Skin of body (tissue), 2 donors: ENCODE data around the gene NPPA. TPM values are rescaled to one million over a fixed set of nuclear protein-coding genes. Genes with fewer than 3 reads are reported as not detected.
A peak's percentile ranks its signal among the peaks of the same experiment; 100 is the strongest.

ENCODE experiments used
- DNase-seq: peaks from one replicate; lab custom pipeline; 2025; lab: John Stamatoyannopoulos, UW
- total RNA-seq: library from RNA; depleted of rRNA; stranded (reverse); fragments of >200 nt; gene quantifications from one replicate; pipeline ENCODE4 v1.2.3, GENCODE V29; 2014

Gene NPPA
- total RNA-seq, 1 donor from 2014 or later, result 1.3 TPM

DNA sequence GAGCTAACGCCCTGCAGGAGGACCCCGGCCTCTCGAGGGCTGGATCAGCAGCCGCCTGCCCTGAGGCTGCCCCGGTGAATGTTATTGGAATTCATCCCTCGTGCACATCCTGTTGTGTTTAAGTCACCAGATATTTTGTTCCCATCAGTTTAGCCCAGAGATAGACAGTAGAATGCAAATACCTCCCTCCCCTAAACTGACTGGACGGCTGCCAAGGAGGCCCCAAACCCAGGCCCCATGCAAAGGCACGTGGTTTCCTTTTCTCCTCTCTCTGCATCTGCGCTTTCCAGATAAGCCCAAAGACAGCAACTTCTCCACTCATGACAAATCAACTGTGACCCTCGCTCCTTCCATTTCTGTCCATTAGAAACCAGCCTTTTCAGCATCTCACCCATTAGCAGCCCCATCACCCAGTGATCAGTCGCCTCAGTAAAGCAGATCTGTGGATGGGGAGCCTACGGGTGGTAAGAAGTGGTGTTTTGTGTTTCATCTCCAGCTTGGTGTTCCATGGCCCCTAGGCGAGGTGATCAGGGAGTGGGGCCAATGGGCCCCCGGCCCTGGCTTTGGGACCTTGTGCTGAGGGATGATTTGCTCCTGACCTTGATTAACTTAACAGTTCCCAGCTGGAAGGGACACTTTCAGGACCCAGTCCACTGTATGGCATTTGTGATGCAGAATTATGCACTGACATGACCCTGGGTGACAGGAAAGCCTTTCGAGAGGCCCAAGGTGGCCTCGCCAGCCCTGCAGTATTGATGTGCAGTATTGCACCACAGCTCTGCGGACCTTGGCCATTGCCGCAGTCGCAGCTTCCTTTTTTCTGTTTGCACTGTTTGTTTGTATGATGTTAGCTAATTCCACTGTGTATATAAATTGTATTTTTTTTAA, 5.2 kb downstream of the NPPA start:
- DNase-seq, result peak; percentile 13

DNA sequence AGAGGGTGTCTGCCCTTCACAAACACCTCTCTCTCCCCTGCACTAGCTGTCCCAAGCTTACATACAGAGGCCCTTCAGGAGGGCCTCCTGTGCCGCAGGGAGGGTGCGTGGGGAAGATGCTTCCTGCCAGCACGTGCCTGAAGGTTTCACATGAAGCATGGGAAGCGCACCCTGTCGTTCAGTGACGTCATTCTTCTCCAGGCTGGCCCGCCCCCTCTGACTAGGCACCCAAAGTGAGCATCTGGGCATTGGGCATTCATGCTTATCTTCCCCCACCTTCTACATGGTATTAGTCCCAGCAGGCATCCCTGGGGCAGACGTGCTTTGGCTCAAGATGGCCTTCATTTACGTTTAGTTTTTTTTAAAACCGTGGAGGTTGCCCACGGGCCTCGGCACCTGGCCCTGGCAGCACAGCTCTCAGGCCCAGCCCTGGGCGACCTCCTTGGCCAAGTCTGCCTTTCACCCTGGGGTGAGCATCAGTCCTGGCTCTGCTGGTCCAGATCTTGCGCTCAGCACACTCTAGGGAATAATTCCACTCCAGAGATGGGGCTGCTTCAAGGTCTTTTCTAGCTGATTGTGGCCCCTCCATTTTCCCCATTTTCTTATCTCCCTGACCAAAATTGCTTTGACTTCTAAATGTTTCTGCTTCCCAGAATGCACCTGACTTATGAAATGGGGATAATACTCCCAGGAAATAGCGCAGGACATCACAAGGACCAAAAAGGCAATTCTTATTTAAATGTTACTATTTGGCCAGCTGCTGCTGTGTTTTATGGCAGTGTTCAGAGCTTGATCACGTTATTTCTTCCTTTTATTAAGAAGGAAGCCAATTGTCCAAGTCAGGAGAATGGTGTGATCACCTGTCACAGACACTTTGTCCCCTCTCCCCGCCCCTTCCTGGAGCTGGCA, 6.1 kb downstream of the NPPA start:
- no peak for DNase-seq

DNA sequence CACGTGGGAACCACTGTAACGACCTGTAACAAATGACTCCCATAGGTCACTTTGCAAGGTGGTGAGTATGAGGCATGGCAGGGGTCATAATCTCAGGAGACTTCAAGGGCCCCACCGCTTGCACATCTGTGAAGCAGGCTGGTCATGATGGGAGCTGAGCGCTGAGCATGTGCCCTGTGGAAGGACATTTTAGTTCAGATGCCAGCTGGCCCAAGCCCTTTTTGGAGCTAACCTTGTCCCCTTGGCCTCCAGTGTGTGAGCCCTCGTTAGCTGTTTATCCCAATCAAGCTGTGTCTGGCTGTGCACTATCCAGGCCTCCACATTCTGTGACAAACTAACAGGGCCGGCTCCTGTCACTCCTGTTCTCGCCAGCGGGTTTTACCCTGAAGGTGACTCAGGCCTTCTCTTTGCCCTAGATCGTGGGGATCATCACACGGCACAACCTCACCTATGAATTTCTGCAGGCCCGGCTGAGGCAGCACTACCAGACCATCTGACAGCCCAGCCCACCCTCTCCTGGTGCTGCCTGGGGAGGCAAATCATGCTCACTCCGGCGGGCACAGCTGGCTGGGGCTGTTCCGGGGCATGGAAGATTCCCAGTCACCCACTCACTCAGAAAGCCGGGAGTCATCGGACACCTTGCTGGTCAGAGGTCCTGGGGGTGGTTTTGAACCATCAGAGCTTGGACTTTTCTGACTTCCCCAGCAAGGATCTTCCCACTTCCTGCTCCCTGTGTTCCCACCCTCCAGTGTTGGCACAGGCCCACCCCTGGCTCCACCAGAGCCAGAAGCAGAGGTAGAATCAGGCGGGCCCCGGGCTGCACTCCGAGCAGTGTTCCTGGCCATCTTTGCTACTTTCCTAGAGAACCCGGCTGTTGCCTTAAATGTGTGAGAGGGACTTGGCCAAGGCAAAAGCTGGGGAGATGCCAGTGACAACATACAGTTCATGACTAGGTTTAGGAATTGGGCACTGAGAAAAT, 7.6 kb downstream of the NPPA start:
- no peak for DNase-seq

DNA sequence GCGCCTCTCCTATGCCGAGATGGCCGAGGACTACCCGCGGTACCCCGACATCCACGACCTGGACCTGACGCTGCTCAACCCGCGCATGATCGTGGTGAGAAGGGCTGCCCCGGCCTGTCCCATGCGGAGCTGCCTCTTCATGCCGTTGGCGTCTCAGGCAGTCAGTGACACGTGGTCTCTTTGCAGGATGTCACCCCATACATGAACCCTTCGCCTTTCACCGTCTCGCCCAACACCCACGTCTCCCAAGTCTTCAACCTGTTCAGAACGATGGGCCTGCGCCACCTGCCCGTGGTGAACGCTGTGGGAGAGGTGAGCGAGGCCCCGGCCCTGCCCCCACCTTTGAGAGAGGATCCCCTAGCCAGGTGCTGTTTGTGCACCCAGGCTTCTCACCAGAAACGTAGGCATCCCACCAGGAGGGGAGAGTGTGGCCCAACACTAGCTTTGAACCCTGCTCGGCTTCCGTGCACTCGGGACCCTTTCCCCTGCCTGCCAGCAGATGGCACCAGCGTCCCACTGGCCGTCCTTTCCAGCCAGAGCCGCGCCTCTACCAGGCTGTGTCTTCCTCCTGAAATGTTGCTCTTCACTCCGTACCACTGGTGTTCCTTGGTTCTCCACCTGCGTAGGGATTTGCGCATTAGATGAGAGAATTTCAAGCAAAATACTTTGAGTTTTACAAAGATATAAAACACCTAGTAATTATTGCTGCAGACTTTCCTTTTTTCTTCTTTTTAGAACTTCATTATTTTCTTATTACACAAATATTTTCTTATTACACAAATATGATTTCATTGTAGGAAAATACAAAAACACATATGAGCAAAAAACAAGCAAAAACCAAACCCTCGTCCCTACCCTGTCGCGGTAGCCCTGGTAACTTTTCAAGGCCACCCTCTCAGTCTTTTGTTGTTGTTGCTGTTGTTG, 9.0 kb downstream of the NPPA start:
- DNase-seq, result peak; percentile 46

DNA sequence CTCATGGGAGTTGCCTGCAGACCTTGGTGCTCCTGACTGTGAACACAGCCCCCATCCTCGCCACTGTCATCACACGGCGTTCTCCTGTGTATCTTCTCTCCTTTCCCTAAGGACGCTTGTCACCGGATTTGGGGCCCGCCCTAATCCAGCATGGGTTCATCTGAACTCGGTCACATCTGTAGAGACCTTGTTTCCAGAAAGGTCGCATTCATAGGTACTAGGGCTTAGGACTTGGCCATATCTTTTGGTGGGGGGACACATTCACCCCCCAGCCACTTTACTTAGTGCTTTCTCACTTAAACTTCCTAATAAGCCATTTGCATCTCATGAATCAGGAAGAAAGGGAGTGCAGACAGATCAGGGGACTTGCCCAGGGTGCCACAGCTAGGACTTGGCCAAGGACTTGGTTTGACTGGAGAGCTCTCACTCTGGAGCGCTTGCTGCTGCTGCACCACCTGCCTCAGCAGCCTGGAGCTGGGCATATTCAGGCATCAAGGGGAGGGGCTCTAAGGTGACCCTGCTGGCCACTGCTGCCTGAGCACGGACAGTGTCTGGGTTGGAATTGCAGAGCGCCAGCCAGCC, 9.7 kb downstream of the NPPA start:
- no peak for DNase-seq

DNA sequence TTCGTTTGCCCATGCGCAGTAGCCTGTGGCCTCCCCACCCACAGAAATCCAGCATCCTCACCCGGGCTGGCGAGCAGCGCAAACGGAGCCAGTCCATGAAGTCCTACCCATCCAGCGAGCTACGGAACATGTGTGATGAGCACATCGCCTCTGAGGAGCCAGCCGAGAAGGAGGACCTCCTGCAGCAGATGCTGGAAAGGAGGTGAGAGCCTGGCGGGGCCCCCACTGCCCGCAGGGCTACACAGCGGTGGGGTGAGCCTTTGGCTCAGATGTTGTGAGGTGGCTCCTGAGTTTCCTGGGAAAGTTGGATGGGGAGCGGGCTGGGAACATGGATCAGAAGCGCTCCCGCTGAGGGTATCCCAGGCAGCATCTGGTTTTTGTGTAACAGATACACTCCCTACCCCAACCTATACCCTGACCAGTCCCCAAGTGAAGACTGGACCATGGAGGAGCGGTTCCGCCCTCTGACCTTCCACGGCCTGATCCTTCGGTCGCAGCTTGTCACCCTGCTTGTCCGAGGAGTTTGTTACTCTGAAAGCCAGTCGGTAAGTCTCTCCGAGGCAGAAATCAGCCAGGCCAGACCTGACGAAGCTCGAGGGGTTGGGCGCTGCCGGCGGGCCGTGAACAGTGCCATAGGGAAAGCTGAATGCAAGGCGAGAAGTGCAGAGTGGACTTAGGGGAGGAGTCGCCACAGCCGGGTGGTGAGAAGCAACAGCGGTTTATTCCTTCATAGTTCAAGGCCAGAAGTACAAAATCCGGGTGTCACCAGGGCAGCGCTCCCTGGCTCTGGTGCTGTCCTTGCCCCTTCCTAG, 10.4 kb downstream of the NPPA start:
- no peak for DNase-seq

DNA sequence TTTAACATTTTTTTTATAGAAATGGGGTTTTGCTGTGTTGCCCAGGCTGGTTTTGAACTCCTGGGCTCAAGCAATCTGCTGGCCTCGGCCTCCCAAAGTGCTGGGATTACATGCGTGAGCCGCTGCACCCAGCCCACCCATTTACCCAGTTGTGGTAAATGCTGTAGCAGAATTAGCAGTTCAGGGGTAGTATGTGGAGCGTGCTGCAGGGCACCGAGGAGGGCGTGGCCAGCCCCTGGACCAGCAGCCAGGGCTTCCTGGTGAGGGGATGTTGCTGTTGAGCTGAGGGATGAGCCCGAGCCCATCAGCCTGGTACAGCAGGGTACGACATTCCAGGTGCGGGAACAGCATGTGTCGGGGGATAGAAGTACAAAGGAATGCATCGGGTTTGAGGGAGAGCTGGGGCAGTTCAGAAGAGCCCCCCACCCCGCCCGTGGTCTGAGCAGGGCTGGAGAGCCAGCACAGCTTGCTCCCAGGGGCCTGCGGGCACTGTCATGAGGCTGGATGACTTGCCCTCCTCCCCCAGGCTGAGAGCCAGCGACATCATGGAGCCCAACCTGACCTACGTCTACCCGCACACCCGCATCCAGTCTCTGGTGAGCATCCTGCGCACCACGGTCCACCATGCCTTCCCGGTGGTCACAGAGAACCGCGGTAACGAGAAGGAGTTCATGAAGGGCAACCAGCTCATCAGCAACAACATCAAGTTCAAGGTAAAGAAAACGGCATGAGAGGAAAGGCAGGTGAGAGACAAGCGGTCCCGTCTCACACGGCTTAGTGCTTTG, 11.9 kb downstream of the NPPA start:
- no peak for DNase-seq

DNA sequence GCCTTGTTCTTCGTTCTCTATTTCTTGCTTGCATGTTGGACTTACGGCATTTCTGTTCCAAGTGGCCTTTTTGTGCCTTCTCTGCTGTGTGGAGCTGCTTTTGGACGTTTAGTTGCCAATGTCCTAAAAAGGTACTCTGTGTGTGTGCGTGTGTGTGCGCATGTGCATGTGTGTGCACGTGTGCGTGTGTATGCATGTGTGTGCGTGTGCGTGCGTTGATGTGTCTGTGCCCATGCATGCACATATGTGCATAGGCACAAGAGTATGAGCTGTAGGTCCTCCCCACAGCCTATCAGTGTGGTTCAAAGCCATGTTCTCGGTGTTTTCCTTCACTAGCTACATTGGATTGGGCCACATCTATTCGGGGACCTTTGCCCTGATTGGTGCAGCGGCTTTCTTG, 13.7 kb downstream of the NPPA start:
- DNase-seq, result no peak

DNA sequence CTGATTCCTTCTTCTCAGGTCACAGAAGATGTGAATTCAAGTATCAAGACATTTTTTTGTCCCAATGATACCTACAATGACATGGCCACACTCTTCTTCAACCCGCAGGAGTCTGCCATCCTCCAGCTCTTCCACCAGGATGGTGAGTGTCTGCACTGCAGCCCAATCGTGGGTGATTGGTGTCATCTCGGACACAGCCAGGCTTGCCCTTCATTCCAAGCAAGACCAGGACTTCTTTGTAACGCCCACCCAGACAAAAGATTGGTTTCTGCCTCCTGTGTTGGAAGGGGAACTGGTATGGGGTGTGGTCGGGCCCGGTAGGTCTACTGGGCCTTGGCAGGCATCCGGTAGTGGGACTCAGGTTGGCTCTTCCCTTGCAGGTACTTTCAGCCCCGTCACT, 14.1 kb downstream of the NPPA start:
- no peak for DNase-seq

DNA sequence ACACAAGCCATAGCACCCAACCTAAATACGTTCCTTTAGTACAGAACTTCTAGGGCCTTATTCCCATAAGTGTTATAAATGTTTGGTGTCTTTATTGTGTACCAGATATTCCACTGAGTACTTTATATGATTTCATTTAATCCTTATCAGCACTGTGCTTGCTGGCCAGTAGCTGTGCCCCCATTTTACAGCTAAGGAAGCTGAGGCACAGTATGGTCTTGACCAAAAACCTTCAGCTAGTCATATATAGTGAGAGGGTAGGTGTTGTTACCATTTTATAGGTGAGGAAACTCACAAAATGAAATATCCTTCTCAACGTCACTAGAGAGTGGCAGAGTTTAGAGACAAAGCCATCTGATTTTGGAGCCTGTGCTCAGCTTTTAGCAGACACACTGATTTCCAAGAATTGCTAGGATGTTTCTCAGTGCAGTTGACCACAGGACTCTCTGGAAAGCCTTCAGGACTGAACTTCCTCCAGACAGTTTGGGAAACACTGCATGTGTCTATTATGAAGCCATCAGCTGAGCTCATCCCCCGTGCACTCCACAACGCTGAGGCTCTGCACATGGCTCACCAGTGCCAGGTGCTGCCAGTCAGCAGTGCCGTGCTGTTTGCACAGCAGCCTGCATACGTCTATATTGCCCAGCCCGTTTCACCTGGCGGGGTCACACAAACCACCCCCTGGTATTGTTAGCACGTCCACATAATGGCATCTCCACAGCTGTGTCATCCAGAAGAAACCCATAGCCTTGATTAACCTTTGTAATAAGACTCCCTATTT, 15.4 kb downstream of the NPPA start:
- no peak for DNase-seq

DNA sequence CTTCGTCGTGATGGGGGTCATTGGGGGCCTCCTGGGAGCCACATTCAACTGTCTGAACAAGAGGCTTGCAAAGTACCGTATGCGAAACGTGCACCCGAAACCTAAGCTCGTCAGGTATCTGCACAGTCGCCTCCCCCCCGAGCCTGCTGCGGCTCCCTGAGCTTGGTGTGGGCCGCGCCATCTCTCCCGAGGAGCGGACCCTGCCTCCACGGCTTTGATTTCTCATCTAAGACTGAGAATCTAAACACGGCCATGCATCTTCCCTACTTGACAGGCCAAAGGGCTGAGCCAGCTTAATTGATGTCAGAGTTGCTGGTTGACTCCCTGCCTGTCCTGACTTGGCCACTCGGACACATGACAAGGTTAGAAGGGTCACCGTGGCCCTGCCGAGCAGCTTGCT, 19.1 kb downstream of the NPPA start:
- DNase-seq, result no peak

DNA sequence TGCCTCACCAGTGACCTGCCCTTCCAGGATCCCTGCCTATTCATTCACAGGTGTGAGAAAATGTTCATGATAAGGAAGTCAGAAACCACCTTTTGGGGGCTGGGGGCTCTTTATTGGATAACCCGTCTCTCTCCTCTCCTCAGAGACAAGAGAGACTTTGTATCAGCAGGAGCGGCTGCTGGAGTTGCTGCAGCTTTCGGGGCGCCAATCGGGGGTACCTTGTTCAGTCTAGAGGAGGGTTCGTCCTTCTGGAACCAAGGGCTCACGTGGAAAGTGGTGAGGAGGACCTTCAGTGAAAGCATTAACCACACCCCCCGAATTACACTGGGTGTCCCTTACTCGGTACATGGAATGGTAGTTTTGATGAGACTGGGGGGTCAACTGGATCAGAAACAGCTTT, 20.6 kb downstream of the NPPA start:
- no peak for DNase-seq

DNA sequence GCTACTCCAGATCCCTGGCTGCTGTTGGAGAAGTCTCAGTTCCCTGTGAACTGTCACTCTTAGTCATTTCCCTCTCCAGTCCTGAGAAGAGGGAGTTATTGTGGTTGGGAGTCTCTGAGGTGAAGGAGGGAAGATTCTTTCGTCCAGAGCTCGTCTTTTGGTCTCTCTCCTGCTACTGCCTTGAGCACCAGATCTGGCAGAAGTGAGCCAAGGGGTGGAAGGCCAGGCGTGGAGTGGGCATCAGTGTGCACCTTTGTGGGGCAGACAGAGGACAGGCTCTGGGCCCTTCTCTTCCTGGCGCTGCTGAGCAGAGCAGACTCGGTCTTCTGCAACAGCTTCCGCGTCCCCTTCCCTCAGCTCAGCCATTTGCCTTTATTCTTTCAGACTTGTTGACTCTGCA, 22.5 kb downstream of the NPPA start:
- no peak for DNase-seq

DNA sequence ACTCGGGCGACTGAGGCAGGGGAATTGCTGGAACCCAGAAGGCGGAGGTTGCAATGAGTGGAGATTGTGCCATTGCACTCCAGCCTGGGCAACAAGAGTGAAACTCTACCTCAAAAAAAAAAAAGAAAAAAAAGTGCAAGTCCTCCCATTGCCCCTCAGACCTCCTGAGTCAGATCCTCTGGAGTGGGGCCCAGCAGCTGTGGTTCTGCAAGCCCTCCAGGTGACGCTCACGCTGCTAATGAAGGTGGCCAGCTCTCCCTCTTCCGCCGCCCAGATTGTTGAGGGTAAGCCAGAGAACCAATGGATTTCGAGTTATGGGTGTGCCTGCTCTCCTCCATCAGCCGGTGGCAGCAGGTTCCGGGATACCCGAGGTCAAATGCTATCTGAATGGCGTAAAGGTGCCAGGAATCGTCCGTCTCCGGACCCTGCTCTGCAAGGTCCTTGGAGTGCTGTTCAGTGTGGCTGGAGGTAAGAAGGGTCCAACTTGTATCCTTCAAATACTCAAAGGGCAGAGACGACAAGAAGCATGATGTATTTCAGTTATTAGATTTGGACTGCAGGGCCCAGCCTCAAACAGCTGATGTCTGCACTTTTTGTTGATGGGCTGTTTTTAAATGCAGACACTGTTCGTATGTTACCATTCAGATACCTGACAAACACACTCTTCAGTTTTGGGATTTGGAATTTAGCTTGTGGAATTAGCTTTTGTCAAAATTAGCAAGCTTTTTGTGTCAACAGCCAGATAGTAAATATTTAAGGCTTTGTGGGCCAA, 24.0 kb downstream of the NPPA start:
- no peak for DNase-seq

DNA sequence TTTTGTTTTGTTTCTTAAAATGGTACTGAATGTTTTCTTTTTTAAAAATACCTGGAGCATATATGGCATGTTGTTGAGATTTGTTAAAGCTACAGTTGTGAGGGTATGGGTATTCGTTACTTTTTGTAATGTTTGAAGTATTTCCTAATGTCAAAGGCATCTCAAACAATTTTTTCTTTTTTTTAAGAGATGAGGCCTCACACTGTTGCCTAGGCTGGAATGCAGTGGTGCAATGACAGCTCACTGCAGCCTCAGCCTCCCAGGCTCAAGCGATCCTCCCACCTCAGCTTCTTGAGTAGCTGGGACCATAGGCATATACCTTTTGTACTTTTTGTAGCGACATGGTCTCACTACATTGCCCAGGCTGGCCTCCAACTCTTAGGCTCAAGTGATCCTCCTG, 25.5 kb downstream of the NPPA start:
- no peak for DNase-seq

DNA sequence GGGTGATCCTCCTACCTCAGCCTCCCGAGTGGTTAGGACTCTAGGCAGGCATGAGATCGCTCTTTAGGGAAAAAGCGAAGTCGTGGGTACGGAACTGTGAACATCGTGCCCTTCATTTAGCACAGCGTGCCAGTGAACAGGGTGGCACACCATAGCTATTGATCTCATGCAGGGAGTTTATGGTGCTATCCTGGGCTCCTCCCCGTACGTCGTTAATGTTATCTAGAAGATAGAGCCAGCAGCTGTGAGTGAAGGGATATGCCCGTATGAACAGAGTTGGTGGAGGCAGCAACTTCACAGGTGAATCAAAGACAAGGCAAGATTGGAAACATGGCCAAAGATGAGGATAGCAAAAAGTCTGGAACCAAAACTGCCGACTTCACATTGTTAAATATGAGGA, 30.4 kb downstream of the NPPA start:
- no peak for DNase-seq

DNA sequence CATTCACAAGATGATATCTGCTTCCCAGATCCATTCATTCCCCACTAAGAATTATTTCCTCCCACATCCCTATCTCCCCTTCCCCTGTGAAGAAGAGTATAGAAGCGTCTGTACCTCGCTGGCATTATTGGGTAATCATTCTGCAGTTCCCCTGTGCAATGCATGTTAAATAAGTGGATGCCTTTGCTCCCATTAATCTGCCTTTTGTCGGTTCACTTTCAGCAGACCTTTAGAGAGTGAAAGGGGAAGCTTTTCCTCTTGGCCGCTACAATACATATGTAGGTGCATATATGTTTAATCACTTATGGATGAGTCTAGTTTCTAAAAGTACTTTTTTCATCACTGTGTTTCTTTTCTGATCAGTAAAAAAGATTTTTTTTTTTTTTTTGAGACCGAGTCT, 34.6 kb downstream of the NPPA start:
- no peak for DNase-seq
